Renal cortical epithelial cell (primary cell): ENCODE measurements around the gene ACADVL. TPM values are rescaled to one million over a fixed set of nuclear protein-coding genes. Genes with fewer than 3 reads are reported as not detected.
A peak's percentile ranks its signal among the peaks of the same experiment; 100 is the strongest.

ENCODE experiments used
- DNase-seq: peaks from one replicate; pipeline ENCODE4 v3.0.0-alpha.2; 2011; ENCODE audit warnings: low read depth
- total RNA-seq: library from RNA; depleted of rRNA; stranded (reverse); fragments of >200 nt; gene quantifications from 2 replicates; pipeline ENCODE4 v1.2.3, GENCODE V29; 2014

Gene ACADVL
- total RNA-seq, 1 donor from 2014 or later = 307 TPM

GRCh38 chr17:7251661-7252175 lies 32.0 kb downstream of the ACADVL start, which contains the start of gene CTDNEP1:
Gene CTDNEP1 (minus strand): TSS chr17:7251734. CDS start chr17:7251296, 438 bp downstream.
- DNase-seq = peak; percentile 99

GRCh38 chr17:7252176-7253043 lies 32.7 kb downstream of the ACADVL start, which contains the start of gene ELP5:
Gene ELP5 (plus strand): TSS chr17:7252215. CDS start chr17:7252551, 336 bp downstream.
- DNase-seq = peak; percentile 81

- no peak for DNase-seq
Observed at GRCh38 chr17:7253082-7253481, 33.3 kb downstream of the ACADVL start.

- no peak for DNase-seq
Observed at GRCh38 chr17:7254511-7254910, 34.8 kb downstream of the ACADVL start.

GRCh38 chr17:7256766-7257456 lies 37.2 kb downstream of the ACADVL start:
- no peak for DNase-seq

GRCh38 chr17:7258731-7259554 lies 39.2 kb downstream of the ACADVL start:
- peak; percentile 86 for DNase-seq

- DNase-seq = no peak
Observed at GRCh38 chr17:7259555-7259889, 39.8 kb downstream of the ACADVL start.

- DNase-seq = no peak
Observed at GRCh38 chr17:7260151-7260550, 40.4 kb downstream of the ACADVL start.

GRCh38 chr17:7260651-7261378 lies 41.1 kb downstream of the ACADVL start:
- no peak for DNase-seq

GRCh38 chr17:7261379-7262191 lies 41.8 kb downstream of the ACADVL start:
- DNase-seq = no peak

GRCh38 chr17:7262192-7262934 lies 42.6 kb downstream of the ACADVL start, which contains the start of gene CLDN7:
Gene CLDN7 (minus strand): TSS chr17:7262478. CDS start chr17:7262043, 435 bp downstream.
- peak; percentile 30 for DNase-seq

- peak; percentile 31 for DNase-seq
Observed at GRCh38 chr17:7262935-7263800, 43.4 kb downstream of the ACADVL start.

- DNase-seq = no peak
Observed at GRCh38 chr17:7263801-7264078, 44.0 kb downstream of the ACADVL start.

- no peak for DNase-seq
Observed at GRCh38 chr17:7266784-7267183, 47.0 kb downstream of the ACADVL start.
